Measurements from ENCODE around the gene PNPLA1.

GRCh38 chr6:36309203-36309602, 39.3 kb downstream of the PNPLA1 start:
- TF ChIP-seq CTCF (IDR thresholded peaks at IDR 0.05; ENCODE audit: low read depth, low read length, poor library complexity, severe bottlenecking) (no peak), EZH2phosphoT487 (IDR thresholded peaks at IDR 0.05; ENCODE audit: borderline replicate concordance, low read length) (no peak)
